Urinary bladder (tissue), 4 donors: ENCODE measurements around the gene DRAM2. TPM values are rescaled to one million over a fixed set of nuclear protein-coding genes. Genes with fewer than 3 reads are reported as not detected.

Experiments used
- DNase-seq: peaks from one replicate; pipeline ENCODE4 v3.0.0-alpha.2; 2015; ENCODE audit errors: extremely low spot score
- H3K27ac ChIP-seq: one replicate; pipeline ENCODE4 v1.5.1; 2013; ENCODE audit warnings: low read depth, mild to moderate bottlenecking, moderate library complexity
- H3K36me3 ChIP-seq: one replicate; pipeline ENCODE4 v1.6.1; 2013; ENCODE audit warnings: mild to moderate bottlenecking, moderate library complexity; ENCODE audit not compliant: insufficient read depth
- H3K4me1 ChIP-seq: one replicate; pipeline ENCODE4 v1.6.1; 2013; ENCODE audit warnings: mild to moderate bottlenecking, moderate library complexity; ENCODE audit not compliant: insufficient read depth
- H3K4me3 ChIP-seq: one replicate; pipeline ENCODE4 v1.5.1; 2013; ENCODE audit warnings: low read depth, low read length
- WGBS: extraction: QIAGEN DNeasy Blood & Tissue Kit; methylation state at CpG from one replicate; pipeline ENCODE4 v1.1.7; 2013; 5-methylcytosine and 5-hydroxymethylcytosine counted together
- polyA plus RNA-seq: library from polyadenylated mRNA; stranded (reverse); fragments of 200-250 nt; gene quantifications from one replicate; pipeline ENCODE4 v1.2.3, GENCODE V29; 2013
- total RNA-seq: library from RNA; depleted of rRNA; stranded (reverse); fragments of >200 nt; gene quantifications from one replicate; pipeline ENCODE4 v1.2.3, GENCODE V29; 2014
- donor health status: healthy with polysubstance abuse.
- donor health status: healthy.

The DRAM2 gene
- total RNA-seq (59.1 TPM), polyA plus RNA-seq (47.1 TPM)

- under 1% methylated on average over 68 of the region's 68 CpGs for WGBS
- H3K4me1 ChIP-seq: no peaks in the 10 kb centered on the region
Measured at GRCh38 chr1:111139956-111140679, at the start of gene DRAM2, which contains the start of gene CEPT1. DRAM2 (minus strand) TSS chr1:111140093; CDS start chr1:111131554, 8,539 bp downstream. CEPT1 (plus strand) TSS chr1:111140223; CDS start chr1:111147715, 7,492 bp downstream.

GRCh38 chr1:111184663-111185062 is 44.8 kb upstream of the DRAM2 start:
- no peak for DNase-seq
- Histone ChIP-seq H3K36me3 (peaks cover 12% of the 10 kb centered on the region), H3K4me3 (no peak overlapping the region), H3K27ac (no peak overlapping the region), H3K4me1 (no peaks in the 10 kb centered on the region)

More at GRCh38 chr1:111139956-111140679, at the start of gene DRAM2, which contains the start of gene CEPT1:
- H3K27ac ChIP-seq: peak within 1 kb of the TSS; percentile 93
- DNase-seq: peak; percentile 86
- H3K4me3 ChIP-seq: peak within 1 kb of the TSS; percentile 91
- no peaks in the 10 kb centered on the region for H3K36me3 ChIP-seq

- no peaks in the 10 kb centered on the region for H3K4me1 ChIP-seq
- no peak overlapping the region for H3K27ac ChIP-seq
- WGBS: 91% methylated on average over 6 of the region's 6 CpGs
- DNase-seq: no peak
- H3K36me3 ChIP-seq: peaks cover 12% of the 10 kb centered on the region
- no peak overlapping the region for H3K4me3 ChIP-seq
Measured at GRCh38 chr1:111183308-111184069, 43.6 kb upstream of the DRAM2 start.

DNA sequence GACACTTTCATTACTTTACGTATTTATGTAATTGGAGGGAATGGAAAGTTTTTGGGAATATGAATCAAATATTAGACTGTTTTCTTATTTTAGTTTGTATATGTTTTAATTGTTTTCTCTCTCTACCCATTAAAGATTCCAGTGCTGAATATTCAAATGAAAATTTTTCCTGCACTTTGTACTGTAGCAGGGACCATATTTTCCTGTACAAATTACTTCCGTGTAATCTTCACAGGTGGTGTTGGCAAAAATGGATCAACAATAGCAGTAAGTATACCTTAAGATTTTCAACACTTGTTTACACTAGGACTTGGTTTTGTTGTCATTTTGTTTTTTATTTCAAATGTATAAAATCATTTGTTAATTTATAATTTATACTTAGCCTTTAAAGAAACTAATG is 42.2 kb upstream of the DRAM2 start:
- Histone ChIP-seq H3K4me3 (no peak overlapping the region), H3K4me1 (no peaks in the 10 kb centered on the region), H3K27ac (no peak overlapping the region), H3K36me3 (peaks cover 12% of the 10 kb centered on the region)
- 95% methylated on average over 2 of the region's 2 CpGs for WGBS
- DNase-seq: no peak

- Histone ChIP-seq H3K27ac (no peak overlapping the region), H3K4me3 (no peak overlapping the region), H3K4me1 (no peaks in the 10 kb centered on the region), H3K36me3 (peaks cover 3% of the 10 kb centered on the region)
- no peak for DNase-seq
Measured at GRCh38 chr1:111179968-111180533, 40.2 kb upstream of the DRAM2 start.

- peaks cover 2% of the 10 kb centered on the region for H3K36me3 ChIP-seq
- H3K27ac ChIP-seq: no peak overlapping the region
- DNase-seq: no peak
- no peak overlapping the region for H3K4me3 ChIP-seq
- H3K4me1 ChIP-seq: no peaks in the 10 kb centered on the region
- 73% methylated on average over 1 of the region's 1 CpG for WGBS
Measured at GRCh38 chr1:111176678-111177077, 36.8 kb upstream of the DRAM2 start.

DNA sequence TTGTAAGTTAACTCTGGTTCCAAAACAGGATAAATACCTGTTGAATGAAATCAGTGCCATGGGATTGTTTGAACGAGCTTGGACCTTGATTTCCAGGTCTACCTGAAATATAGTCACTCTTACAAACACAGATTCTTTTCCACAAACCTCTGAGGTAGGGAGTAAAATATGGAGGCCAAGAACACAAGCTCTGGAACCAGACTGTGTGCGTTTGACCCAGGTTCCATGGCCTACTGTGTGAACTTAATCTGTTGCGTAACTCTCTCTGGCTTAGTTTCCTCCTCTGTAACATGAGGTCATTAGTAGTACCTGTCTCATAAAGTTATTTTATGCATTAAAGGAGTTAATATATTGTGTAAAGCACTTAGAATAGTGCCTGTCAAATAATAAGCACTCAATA is 35.5 kb upstream of the DRAM2 start:
- no peaks in the 10 kb centered on the region for H3K4me1 ChIP-seq
- no peak for DNase-seq
- 89% methylated on average over 3 of the region's 3 CpGs for WGBS
- H3K27ac ChIP-seq: no peak overlapping the region
- no peak overlapping the region for H3K4me3 ChIP-seq
- H3K36me3 ChIP-seq: peaks cover 2% of the 10 kb centered on the region

- Histone ChIP-seq H3K4me1 (no peaks in the 10 kb centered on the region), H3K27ac (no peak overlapping the region), H3K4me3 (no peak overlapping the region), H3K36me3 (peaks cover 2% of the 10 kb centered on the region)
- no peak for DNase-seq
Measured at GRCh38 chr1:111174070-111174469, 34.2 kb upstream of the DRAM2 start.

- DNase-seq: no peak
- peaks cover 2% of the 10 kb centered on the region for H3K36me3 ChIP-seq
- H3K4me1 ChIP-seq: no peaks in the 10 kb centered on the region
- H3K27ac ChIP-seq: no peak overlapping the region
- H3K4me3 ChIP-seq: no peak overlapping the region
Measured at GRCh38 chr1:111172463-111172862, 32.6 kb upstream of the DRAM2 start.

DNA sequence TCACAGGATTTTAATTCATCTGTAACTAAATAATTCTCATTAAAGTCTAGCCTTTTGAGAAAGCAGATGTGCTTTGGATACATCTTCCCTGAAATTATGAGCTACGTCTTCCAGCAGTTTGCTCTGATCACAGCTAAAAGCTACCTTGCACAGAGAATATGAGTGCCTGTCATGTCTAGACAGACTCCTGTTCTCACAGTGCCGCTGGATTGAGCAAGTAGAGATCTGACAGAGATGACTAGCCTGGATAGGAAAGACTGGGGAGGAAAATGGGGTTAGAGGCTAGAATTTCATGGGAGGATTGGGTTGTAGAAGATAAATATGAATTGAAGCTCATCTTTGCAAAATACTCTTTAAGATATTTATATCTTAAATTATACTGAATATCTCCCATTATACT is 24.3 kb upstream of the DRAM2 start:
- Histone ChIP-seq H3K36me3 (no peaks in the 10 kb centered on the region), H3K27ac (no peak overlapping the region), H3K4me3 (no peak overlapping the region), H3K4me1 (no peaks in the 10 kb centered on the region)
- DNase-seq: no peak
- 90% methylated on average over 2 of the region's 2 CpGs for WGBS

- DNase-seq: no peak
- Histone ChIP-seq H3K4me3 (no peak overlapping the region), H3K36me3 (no peaks in the 10 kb centered on the region), H3K4me1 (no peaks in the 10 kb centered on the region), H3K27ac (no peak overlapping the region)
- 93% methylated on average over 4 of the region's 4 CpGs for WGBS
Measured at GRCh38 chr1:111163363-111163762, 23.5 kb upstream of the DRAM2 start.

DNA sequence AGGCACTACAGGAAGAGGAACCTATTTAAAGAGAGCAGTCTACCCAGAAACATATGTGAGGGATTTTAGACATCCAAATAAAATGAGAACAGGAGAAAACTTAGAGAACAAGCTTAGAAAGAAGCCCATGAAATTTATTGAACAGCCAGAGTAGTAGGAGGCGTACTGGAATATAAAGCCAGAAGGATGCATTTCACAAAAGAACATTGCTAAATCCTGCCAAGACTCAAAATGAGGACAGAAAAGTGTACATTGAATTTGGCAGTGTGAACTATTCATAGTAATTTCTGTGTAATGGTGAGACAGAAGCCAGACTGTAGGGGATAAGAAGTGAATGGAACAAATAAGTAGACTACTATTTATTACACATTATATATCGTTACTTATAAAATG is 22.6 kb upstream of the DRAM2 start:
- Histone ChIP-seq H3K4me3 (no peak overlapping the region), H3K4me1 (no peaks in the 10 kb centered on the region), H3K36me3 (no peaks in the 10 kb centered on the region), H3K27ac (no peak overlapping the region)
- WGBS: 89% methylated on average over 2 of the region's 2 CpGs
- no peak for DNase-seq

DNA sequence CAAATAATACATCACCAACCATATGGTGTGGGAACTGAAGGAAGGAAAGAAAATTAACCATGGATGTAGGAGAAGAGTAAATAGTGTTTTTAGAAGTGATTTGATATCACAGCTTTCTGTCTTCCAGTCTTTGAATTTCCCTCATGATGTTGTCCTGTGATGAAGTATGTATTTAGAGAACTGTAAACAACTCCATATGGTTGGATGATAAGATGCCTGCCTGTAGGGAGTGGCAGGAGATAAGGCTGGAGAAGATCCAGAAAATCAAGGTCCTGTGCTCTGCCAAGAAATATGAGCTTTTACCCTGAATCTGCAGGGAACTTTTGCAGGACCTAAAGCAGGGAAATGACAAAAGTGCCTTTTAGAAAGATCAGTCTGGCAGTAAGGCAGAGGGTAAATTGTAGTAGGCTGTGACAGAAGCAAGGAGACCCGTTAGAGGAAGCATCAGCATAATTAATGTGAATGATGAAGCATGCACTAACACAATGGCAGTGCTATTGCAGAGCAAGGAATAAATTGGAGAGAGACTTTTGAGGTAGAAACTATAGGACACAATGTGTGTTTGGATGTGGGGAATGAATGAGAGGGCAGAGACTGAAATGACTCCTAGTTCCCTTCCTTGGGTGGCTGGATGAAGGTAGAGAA is 22.1 kb upstream of the DRAM2 start:
- no peak for DNase-seq
- H3K4me3 ChIP-seq: no peak overlapping the region
- WGBS: 33% methylated on average over 1 of the region's 1 CpG
- no peaks in the 10 kb centered on the region for H3K4me1 ChIP-seq
- H3K27ac ChIP-seq: no peak overlapping the region
- no peaks in the 10 kb centered on the region for H3K36me3 ChIP-seq
